COR-L47 (cell line): ENCODE data around the gene LRRC71.
"Not testable (repeated sequence)": the region's sequence is repeated elsewhere in the genome, so short reads cannot be mapped to it uniquely, and the experiment has no call there.

Experiments used
- DNase-seq: peaks from one replicate; lab custom pipeline; 2025; lab: John Stamatoyannopoulos, UW

LRRC71 gene

GRCh38 chr1:156905651-156906050 is 14.8 kb upstream of the LRRC71 start:
- no peak for DNase-seq

- DNase-seq, result no peak
Observed at GRCh38 chr1:156906206-156906906, 14.1 kb upstream of the LRRC71 start.

DNA sequence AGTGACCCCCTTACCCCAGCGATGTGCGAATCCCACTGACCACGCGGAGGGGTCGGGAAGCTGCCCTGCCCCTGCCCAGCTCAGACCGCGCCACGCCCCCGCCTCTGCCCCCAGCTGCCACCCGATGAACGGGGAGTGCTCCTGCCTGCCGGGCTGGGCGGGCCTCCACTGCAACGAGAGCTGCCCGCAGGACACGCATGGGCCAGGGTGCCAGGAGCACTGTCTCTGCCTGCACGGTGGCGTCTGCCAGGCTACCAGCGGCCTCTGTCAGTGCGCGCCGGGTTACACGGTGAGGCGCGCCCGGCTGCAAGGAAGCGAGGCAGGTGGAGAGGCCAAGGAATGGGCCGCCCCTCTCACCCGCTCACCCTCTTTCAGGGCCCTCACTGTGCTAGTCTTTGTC is 11.9 kb upstream of the LRRC71 start:
- DNase-seq, result no peak

DNA sequence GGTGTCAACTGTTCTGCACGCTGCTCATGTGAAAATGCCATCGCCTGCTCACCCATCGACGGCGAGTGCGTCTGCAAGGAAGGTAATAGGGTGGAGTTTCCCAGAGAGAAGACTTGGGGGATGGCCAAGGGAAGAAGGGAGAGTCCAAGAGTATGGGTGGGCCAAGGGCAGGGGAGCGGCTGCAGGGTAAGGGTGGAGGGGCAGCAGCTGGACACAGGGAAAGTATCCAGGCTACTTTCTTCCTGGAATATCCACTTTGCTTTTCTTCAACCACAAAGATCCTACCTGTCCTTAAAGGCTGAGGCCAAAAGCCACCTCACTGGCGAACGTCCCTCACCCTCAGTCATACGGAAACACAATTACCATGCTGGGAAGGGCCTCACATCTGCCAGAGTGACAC is 11.5 kb upstream of the LRRC71 start:
- no peak for DNase-seq

GRCh38 chr1:156909671-156910070 is 10.8 kb upstream of the LRRC71 start:
- DNase-seq, result no peak

DNA sequence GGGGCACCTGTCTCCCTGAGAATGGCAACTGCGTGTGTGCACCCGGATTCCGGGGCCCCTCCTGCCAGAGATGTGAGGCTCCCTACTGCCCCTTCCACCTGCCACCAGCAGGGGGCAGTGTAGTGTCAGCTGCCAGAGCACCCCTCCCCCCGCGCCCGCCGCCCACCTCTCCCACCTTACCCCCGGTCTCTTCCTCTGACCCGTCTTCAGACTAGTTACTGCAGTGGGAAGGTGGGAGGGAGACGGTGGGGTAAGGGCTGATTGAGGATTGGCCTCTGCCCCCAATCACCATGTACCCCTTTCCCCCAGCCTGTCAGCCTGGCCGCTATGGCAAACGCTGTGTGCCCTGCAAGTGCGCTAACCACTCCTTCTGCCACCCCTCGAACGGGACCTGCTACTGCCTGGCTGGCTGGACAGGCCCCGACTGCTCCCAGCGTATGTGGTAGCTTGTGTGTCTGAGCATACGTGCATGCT is 10.1 kb upstream of the LRRC71 start:
- DNase-seq, result no peak

DNA sequence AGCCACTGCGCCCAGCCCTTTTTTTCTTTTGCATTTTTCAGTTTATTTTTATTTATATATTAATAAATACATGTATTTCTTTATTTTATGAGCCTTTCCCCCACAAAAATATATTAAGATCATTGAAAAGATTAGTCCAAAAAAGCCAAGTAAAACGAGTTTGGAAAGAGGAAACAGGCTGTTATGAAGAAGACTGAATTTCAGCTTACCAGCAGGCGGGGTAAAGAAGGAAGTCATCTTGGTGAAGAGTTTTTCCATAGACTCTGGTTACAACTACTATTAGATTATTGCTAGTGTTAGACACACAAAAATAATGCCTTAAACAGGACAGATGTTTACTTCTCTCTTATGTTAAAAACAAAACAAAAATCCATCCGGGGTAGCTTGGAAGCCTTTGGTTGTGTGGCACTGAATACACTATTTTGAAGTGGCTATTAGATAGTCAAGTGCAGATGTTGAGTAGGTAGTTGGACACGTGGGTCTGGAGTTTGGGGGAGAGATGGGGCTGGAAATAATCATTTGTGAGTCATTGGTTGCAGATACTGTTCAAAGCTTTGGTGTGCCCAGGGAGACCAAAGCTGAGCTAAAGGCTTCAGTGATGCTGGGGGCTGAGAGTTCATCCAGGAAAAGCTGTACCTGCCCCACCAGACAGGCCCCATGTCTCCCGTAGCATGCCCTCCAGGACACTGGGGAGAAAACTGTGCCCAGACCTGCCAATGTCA is 8.7 kb upstream of the LRRC71 start:
- no peak for DNase-seq

- no peak for DNase-seq
Observed at GRCh38 chr1:156912310-156912709, 8.1 kb upstream of the LRRC71 start.

GRCh38 chr1:156912861-156913808 is 7.3 kb upstream of the LRRC71 start:
- no peak for DNase-seq

DNA sequence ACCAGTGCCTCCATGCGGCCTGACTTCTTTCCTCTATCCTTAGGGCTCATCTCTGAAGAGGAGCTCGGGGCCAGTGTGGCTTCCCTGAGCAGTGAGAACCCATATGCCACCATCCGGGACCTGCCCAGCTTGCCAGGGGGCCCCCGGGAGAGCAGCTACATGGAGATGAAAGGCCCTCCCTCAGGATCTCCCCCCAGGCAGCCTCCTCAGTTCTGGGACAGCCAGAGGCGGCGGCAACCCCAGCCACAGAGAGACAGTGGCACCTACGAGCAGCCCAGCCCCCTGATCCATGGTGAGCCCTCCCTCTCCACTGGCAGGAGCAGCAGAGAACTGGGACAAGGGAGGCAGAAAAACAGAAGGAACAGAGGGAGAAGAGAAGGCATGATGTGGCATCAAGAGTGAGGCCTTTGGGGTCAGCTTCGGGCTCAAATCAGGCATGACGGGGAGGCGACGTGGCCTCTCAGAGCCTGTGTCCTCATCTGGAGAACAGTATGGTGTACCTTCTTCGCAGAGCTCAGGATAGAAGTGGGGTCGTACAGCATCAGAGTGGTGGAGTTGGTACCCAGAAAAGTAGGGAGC is 6.5 kb upstream of the LRRC71 start:
- no peak for DNase-seq

- DNase-seq, result no peak
Observed at GRCh38 chr1:156914440-156914856, 6.0 kb upstream of the LRRC71 start.

- no peak for DNase-seq
Observed at GRCh38 chr1:156921053-156921529, 659 bp downstream of the LRRC71 start.

- DNase-seq, result peak; percentile 86
Observed at GRCh38 chr1:156922986-156923669, 2.7 kb downstream of the LRRC71 start.

GRCh38 chr1:156923670-156924477 is 3.4 kb downstream of the LRRC71 start:
- no peak for DNase-seq

GRCh38 chr1:156924478-156925153 is 4.2 kb downstream of the LRRC71 start:
- DNase-seq, result no peak

DNA sequence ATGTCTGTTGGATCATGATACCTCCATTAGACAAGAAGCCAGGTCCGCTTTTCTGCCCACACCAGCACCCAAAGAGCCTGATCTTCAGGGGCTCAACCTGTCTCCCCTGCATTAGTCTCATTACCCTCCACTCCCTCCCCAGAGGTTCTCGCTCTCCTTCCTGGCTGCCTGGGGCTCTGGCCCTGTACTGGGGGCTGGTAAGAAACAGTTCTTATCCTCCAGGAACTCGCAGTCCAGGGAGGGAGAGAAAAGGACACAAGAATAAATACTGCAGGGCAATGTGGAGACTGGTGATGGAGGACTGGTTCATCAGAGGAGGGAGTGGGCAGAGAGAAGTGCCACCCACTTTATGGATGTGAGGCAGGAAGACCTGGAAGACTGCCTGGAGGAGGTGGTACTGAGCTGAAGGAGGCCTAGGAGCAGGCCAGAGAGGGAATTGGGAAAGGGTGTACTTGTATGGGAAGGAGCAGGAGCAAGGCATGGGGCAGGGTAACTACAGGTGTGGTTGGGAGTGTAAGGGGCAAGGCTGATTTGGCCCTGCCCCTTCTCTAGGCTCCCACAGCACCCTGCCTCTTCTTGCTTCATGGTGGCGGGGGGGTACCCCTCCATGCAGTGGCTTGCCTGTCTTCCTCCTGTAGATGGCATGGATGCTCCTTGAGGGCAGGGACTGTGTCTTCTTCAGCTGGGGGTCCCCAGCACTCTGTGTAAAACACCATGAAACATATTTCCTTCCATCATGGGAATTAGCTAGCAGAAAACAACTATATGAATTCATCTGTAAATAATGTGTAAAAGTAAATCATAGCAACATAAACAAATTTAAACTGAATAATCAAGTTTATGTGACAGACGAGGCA is 5.0 kb downstream of the LRRC71 start:
- DNase-seq, result no peak

- peak; percentile 81 for DNase-seq
Observed at GRCh38 chr1:156926175-156926574, 5.7 kb downstream of the LRRC71 start.

- DNase-seq, result not testable (repeated sequence)
Observed at GRCh38 chr1:156926695-156927094, 6.3 kb downstream of the LRRC71 start.
